ENCODE results near the gene AP1G2.

DNA sequence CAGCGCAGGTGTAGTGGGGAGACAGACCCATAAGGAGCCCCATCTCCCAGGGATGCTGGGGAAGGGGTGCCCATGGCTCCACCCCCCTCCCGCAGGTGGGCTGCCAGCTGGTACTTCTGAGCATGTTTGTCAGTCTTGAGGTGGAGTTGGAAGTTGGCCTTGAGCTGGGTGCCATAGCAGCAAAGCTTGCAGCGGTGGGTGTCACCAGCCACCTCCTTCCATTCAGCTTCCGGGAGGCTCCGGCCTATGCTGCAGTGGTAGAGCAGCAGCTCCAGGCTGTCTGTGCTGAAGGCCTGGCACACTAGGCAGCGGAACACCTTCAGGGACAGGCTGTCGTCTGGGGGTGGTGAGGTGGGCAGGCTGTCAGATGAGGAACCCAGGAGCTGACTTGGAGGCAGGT, 34.9 kb downstream of the AP1G2 start:
- TF ChIP-seq, protein P1, sequence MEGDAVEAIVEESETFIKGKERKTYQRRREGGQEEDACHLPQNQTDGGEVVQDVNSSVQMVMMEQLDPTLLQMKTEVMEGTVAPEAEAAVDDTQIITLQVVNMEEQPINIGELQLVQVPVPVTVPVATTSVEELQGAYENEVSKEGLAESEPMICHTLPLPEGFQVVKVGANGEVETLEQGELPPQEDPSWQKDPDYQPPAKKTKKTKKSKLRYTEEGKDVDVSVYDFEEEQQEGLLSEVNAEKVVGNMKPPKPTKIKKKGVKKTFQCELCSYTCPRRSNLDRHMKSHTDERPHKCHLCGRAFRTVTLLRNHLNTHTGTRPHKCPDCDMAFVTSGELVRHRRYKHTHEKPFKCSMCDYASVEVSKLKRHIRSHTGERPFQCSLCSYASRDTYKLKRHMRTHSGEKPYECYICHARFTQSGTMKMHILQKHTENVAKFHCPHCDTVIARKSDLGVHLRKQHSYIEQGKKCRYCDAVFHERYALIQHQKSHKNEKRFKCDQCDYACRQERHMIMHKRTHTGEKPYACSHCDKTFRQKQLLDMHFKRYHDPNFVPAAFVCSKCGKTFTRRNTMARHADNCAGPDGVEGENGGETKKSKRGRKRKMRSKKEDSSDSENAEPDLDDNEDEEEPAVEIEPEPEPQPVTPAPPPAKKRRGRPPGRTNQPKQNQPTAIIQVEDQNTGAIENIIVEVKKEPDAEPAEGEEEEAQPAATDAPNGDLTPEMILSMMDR (IDR thresholded peaks at IDR 0.05), result no peak
- TF ChIP-seq EZH2 (IDR thresholded peaks at IDR 0.05; ENCODE audit: borderline replicate concordance, insufficient read depth, low read depth, low read length, poor library complexity, severe bottlenecking), result no peak
